GM21786 (cell line): ENCODE results near the gene WDR43.

Source experiments
- ATAC-seq: cut with Tn5 transposase; IDR thresholded peaks from one replicate; pipeline ENCODE4 v1.9.1; 2021; ENCODE audit not compliant: unreplicated experiment

The WDR43 gene

GRCh38 chr2:28906821-28907220, 12.4 kb downstream of the WDR43 start:
- no peak for ATAC-seq

GRCh38 chr2:28908172-28908571, 13.7 kb downstream of the WDR43 start:
- ATAC-seq = no peak

GRCh38 chr2:28909655-28910353, 15.3 kb downstream of the WDR43 start:
- no peak for ATAC-seq

GRCh38 chr2:28915939-28916338, 21.5 kb downstream of the WDR43 start:
- ATAC-seq = no peak

GRCh38 chr2:28926847-28927246, 32.4 kb downstream of the WDR43 start:
- ATAC-seq = no peak

- no peak for ATAC-seq
Measured at GRCh38 chr2:28927469-28927868, 33.0 kb downstream of the WDR43 start.

GRCh38 chr2:28927878-28928277, 33.4 kb downstream of the WDR43 start:
- ATAC-seq = no peak

- no peak for ATAC-seq
Measured at GRCh38 chr2:28929581-28929980, 35.1 kb downstream of the WDR43 start.

GRCh38 chr2:28930205-28930604, 35.7 kb downstream of the WDR43 start:
- ATAC-seq = no peak

- no peak for ATAC-seq
Measured at GRCh38 chr2:28934769-28935168, 40.3 kb downstream of the WDR43 start.

GRCh38 chr2:28941008-28941407, 46.5 kb downstream of the WDR43 start:
- no peak for ATAC-seq

GRCh38 chr2:28944535-28945248, 50.2 kb downstream of the WDR43 start:
- ATAC-seq = no peak

- no peak for ATAC-seq
Measured at GRCh38 chr2:28948160-28948559, 53.7 kb downstream of the WDR43 start.

- ATAC-seq = no peak
Measured at GRCh38 chr2:28949190-28949589, 54.7 kb downstream of the WDR43 start.

GRCh38 chr2:28949617-28950305, 55.3 kb downstream of the WDR43 start:
- ATAC-seq = no peak

- no peak for ATAC-seq
Measured at GRCh38 chr2:28950941-28951630, 56.6 kb downstream of the WDR43 start.

GRCh38 chr2:28951910-28952835, 57.7 kb downstream of the WDR43 start:
- ATAC-seq = no peak

GRCh38 chr2:28952836-28953211, 58.4 kb downstream of the WDR43 start:
- ATAC-seq = no peak

GRCh38 chr2:28955467-28955866, 61.0 kb downstream of the WDR43 start:
- no peak for ATAC-seq

- no peak for ATAC-seq
Measured at GRCh38 chr2:28956415-28956826, 62.0 kb downstream of the WDR43 start.
